DMS153 treated with DMSO at 0.1 percent for 48 hours (cell line): ENCODE data around the gene ACAD11.

Experiments
- DNase-seq: peaks from one replicate; lab custom pipeline; 2025; ENCODE audit not compliant: unreplicated experiment; lab: John Stamatoyannopoulos, UW

ACAD11 gene

DNA sequence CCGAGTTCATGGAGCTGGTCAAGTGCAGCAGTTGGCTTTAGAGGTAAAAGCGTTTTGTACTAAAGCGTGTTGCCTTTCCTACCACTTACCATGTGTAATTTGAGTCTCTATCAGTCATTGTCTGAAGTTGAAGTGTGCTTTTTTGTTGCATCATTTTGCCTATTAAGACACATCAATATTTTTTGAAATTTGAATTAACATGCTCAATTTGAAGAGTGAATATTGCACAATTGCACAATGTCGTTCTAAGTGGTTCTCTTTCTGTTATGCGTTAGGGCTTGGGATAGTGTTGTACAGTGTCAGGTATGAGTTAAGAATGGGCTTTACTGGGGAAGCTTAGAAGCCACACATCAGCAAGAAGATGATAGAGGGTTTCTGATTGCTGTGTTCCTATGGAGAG is 146.6 kb downstream of the ACAD11 start:
- DNase-seq: no peak

DNA sequence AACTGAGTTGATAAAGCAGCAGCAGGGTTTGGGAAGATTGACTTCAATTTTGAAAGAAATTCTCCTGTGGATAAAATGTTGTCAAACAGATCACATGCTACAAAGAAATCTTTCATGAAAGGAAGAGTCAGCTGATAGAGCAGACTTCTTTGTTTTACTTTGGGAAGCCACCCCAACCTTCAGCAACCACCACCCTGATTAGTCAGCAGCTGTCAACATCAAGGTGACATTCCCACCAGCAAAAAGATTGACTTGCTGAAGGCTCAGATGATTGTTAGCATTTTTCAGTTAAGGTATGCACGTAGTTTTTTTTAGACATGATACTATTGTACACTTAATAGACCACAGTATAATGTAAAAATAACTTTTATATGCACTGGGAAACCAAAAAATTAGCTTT is 150.1 kb downstream of the ACAD11 start:
- DNase-seq: no peak

DNA sequence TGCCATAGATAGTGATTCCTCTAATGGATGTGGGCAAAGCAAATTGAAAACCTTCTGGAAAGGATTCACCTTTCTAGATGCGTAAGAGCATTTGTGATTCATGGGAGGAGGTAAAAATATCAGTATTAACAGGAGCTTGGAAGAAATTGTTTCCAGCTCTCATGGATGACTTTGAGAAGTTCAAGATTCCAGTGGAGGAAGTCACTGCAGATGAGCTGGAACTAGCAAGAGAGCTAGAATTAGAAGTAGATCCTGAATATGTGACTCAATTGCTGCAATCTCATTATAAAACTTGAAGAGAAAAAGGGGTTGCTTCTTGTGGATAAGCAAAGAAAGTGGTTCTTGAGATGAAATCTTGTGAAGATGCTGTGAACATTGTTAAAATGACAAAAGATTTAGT is 150.5 kb downstream of the ACAD11 start:
- no peak for DNase-seq
